GM18858 (cell line): ENCODE data around the gene DERL3.

Experiments used
- ATAC-seq: cut with Tn5 transposase; IDR thresholded peaks from one replicate; pipeline ENCODE4 v1.9.1; 2021; ENCODE audit not compliant: unreplicated experiment

DERL3 gene

DNA sequence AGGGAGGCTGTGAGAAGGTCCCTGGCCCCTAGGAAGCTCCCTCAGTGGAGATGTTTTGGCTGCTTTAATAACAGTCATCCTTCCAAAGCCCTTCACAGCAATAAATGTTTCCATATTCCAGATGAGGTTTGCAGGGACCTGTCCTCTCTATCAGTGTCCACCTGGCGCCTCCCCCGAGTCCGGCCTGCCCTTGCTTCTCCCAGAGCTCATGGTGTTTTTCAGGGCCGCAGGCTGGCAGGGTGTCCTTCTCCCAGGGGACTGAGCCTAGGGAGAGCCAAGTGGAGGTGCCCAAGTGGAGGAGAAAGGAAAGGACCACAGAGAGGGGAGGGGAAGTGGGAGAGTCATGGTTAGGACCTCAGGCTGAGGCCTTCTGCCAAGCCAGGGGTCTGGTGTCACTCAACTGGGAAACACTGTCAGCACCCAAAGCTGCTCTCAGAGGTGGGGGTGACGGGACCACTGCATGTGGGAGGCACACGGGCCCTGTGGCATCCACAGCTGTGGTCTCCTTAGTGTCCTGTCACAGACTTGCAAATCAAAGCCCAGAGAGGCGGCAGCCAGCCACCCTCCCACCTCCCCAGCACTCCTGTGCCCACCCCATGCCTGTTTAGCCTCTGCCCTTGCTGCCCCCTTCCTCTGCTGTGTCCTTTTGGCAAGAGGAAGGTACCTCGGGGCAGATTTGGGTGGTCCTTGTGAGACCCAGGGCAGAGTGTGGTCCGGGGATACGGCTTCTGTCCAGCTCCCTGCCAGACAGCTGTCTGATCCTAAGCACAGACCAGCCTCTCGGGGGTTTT, 6.4 kb downstream of the DERL3 start:
- ATAC-seq, result no peak

DNA sequence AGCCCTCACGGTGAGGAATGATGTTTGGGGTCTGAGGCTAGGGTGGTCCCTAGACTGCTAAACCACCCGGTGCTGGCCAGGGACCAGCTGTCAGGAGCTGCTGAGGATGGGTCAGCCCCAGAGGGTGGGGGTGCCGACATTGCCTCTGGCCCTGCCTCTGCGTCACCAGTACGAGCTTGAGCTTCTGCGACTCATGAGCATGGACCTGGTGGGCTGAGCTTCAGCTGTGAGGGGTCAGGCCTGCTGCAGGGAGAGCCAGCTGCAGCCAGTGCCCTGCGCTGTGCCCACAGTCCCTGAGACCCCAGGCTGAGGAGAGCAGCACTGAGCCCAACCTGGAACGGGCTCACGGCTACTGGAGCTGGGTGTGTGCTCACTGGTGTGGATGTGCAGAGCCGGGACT, 7.0 kb downstream of the DERL3 start:
- no peak for ATAC-seq

DNA sequence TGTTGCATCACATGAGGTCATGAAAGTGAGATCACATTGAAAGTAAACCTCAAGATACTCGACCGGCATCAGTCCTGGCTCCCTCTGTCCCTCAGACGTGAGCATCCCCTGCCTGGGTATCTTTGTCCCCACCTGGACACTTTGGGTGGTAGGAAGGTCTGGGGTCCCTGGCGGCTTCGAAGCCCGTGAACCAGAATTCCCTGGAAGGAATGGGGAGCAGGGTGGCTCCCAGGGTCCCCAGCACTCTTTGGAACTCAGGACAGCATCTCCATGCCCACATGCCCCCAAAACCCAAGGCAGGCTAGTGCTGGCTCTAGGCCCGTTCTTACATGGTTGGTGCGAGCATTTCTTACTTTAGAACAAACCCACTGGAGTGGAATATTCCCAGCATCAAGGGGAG, 7.5 kb downstream of the DERL3 start:
- no peak for ATAC-seq

DNA sequence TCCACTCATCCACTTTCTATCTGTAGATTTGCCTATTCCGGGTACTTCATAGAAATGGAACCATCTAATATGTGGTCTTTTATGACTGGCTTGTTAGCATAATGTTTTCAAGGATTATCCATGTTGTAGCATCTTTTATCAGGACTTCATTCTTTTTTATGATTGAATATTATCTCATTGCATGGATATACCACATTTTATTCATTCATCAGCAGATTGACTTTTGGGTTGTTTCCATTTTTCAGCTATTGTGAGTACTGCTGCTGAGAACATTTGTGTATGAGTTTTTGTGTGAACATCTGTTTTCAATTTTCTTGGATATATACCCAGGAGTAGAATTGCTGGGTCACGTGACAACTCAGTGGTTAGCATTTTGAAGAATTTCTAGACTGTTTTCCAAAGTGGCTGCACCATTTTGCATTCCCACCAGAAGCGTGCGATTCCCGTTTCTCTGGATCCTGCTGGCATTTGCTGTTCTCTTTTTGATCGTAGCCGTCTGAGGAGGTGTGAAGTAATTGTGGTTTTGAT, 8.9 kb downstream of the DERL3 start:
- no peak for ATAC-seq

DNA sequence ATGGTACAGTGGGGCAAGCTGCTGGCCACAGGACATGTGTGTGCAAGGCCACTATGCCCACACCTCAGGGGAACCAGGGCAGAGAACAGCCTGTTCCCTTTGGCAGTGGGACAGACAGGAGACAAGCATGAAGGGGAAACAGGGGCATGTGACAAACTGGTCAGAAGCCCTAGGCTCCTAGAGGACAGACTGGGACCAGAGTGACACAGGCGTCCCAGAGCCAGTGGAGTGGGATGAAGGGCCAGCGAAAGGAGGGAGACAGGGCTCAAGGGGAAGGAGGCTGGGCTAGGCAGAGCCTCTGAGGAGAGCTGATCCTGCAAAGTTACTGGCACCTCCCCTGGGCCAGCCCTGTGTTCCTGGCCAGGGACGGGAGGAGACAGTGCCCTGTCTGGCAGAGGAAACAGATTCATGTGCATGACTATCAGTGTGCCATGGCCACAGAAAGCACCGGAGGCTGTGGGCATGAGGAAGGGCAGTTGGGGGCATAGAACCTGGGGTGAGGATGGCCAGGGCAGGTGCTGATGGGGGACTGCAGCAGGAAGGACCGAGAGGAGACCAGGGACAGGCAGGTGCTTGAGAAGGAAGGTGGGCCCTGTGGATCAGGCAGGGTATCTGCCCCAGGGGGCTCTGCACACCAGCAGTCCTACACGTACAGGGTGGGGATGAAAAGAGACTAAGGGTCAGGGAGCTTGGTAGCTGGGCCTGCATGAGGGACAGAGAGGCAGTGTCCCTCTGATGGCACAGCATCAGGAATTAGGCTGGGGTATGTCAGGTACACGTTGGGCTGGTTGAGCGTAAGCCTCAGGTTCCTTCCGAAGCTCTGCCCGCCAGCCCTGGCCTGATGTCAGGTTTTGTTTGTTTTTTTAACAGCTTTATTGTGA, 9.8 kb downstream of the DERL3 start:
- ATAC-seq, result no peak

DNA sequence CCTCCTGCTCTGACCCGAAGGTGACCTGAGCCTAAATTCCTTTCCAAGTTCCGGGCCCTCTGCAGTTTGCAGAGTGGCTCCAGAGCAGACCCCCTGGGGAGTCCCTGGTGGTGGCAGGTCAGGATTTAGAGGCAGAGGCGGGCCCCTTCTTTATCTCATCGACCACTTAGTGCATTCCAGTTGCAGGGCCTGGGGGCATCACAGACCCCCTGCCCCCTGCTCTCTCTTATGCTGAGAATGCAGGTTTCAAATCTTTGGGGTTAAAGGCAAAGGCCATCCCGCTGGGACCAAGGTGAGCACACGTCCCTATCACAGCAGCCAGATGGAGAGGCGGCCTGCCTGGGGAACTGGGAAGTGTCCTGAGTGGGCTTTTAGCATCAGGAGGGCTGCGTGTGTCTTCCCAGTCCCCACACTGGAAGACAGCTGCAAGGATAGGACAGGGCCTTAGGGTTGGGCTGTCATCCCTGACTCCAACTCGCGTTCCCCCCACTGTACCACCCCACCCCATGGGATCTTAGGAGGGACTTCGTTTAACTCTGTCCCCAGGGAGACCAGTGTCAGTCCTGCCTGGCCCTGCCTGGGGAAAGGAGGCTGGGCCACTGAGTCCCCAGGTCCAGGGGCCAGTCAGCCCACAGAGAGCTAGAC, 11.3 kb downstream of the DERL3 start:
- no peak for ATAC-seq

DNA sequence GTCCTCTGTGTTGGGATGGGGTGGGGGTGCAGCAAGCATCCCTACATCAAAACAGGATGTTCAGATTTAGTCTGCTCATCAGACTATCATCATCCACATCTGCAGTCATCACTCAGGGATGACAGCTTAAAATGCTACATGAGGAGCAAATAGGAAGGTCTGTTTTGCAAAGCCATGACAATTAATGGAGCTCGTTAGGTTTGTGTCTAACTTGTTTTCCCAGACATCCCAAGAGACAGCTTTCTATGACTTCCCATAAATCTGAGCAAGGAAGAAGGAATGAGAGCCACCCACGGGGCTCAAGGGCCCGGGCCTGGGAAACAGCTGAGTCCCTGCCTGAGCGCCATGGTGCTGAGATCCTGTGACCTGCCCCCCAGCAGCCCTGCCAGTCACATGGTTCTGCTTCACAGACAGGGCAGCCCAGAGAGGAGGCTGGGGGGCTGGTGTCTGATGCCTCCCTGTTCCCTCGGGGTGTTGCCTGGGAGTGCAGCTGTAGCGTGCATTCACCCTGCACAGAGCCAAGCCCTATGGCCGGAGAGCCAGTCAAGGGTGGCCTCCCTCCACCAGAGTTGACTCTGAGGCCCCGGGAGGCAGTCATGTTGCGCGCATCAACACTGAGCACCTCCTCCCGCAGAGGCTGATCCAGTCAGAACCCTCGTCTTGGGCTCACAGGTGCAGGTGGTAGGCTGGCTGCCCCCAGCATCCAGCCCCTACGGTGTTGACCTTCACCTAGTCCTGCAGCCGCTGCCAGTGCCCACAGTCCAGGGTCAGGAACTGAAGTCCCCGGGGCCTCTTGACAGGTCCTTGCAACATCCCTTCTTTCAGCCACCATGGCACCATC, 12.1 kb downstream of the DERL3 start:
- no peak for ATAC-seq

DNA sequence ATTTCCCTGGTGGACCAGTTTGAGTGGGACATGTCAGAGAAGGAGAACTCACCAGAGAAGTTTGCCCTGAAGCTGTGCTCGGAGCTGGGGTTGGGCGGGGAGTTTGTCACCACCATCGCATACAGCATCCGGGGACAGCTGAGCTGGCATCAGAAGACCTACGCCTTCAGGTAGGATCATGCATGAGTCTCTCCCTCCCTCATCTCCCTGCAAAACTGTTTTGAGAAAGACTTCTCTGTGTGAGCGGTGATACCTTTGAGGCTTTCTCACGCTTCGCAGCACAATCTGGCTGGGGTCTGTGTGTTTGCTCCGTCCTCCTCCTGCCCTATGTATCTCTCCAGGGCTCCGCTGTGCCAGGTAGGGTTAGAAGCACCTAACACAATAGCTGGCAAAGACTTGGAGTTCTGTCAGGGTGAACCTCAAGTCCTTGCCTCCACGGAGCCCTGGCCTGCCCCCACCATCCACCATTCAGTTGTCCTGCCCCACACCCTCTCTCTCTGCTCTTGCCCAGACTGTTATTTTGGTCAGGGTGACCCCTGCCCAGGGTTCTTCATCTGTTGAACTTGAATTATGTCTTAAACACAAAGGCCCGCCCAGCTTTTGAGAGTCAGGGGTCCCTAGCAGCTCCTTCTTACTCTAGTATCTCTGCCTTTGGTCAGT, 13.4 kb downstream of the DERL3 start:
- ATAC-seq, result no peak

DNA sequence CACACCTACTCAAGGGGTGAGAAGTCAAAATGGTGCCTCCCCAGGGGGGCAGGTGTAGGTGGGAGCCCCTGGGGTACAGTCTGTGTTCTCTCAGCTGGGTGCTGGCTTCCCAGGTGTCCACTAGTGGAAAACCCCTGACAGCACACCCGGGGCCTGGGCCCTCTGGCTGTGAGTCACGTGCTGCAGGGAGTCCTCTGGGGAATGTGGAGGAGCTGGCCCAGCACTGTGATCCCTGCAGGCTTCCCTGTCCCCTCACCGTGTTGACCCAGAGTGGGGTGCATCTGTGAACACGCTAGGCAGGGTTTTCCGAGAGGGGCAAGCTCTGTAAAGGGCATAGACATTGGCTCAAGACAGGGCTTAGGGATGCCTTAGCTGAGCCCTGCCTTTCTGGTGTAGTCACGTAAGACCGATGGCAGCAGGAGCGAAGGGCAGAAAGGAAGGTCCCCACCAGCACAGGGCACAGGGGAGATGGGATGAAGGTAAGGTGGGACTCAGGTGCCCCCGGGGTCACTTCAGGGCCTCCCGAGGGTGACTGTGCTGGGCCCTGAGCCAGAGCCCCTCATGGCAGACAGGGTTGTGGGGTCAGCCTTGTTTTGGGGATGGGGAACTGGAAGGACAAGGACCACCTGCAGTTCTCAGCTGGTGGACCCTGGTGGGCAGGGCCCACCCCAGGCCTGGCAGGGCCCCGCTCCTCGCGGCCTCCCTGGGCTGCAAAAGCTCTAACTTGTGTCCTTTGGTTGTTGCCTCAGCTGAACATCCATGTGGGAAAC, 14.1 kb downstream of the DERL3 start:
- no peak for ATAC-seq

DNA sequence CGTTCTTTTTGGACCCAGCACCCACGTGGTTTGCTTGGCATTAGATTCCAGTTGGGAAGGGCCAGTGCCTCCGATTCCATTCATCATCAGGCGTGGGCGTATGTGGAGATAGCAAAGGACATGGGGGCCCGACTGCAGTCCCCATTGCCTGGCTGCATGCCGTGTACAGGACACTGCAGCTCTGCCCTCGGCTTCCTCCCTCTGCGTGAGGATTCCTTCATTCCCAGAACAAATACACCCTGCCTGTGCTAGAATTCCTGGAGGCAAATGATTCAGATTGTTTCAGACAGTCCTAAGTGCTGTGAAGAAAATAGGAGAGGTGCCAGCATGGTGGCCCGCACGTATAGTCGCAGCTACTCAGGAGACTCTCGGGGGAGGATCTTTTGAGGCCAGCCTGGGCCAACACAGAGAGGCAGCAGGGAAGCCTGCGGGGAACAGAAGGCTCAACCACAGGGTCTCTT, 15.4 kb downstream of the DERL3 start:
- no peak for ATAC-seq

DNA sequence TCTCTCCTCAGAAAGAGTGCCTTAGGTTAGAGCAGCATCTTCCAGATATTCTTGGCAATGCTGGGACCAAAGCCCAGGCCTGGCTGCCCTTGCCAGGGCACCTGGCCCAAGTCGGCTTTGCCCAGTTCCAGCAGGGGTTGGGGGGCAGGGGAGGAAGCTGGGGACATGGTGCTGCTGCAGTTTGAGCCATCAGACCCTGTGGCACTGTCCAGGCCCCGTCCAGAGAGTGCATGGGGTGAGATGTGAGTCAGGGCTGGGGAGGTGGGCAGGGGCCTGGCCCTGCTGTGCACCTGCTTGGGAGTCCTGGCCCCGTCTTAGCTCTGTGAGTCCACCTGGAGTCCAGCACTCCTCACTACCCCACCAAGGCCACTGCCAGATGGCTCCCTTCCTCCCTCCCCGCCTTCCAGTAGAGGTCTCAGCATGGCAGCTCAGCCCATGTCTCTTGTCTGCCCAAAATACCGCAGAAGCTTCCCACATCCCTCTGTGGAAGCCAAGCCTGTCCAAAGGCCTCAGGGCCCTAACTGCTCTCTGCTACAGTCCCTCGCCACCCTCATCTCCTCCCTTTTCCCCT, 16.6 kb downstream of the DERL3 start:
- ATAC-seq, result no peak

DNA sequence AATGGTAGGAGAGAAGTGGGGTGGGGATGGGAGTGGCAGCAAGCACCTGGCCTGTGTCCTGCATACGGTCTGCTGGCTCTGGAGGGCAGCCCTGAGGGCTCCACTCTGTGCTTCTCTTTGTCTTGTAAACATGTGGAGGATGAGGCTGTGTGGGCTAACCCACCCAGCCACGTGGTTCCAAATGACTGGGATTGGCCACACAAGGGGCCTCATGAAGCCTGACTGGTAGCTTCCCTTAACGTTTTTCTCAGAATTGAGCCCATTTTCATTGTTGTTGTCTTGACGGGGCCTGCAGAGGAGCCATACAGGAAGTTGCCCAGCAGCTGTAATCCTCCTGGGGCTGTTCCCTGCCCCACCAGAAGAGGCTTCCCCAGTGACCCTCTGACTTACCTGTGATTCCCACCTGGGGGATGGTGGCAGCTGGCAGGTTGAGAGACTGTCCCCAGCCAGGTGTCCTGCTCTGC, 18.0 kb downstream of the DERL3 start:
- ATAC-seq, result no peak

DNA sequence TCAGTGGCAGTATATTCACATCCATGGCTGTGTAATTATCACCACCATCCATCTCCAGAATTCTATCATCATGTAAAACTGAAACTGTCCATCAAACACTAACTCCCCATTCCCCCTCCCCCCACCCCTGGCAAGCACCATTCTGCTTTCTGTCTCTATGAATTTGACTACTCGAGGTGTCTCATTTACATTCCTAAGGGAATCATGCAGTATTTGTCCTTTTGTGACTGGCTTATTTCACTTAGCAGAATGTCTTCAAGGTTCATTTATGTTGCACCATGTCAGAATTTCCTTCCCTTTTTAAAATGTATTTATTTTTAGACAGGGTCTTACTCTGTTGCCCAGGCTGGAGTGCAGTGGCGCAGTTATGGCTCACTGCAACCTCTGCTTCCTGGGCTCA, 20.3 kb downstream of the DERL3 start:
- no peak for ATAC-seq

DNA sequence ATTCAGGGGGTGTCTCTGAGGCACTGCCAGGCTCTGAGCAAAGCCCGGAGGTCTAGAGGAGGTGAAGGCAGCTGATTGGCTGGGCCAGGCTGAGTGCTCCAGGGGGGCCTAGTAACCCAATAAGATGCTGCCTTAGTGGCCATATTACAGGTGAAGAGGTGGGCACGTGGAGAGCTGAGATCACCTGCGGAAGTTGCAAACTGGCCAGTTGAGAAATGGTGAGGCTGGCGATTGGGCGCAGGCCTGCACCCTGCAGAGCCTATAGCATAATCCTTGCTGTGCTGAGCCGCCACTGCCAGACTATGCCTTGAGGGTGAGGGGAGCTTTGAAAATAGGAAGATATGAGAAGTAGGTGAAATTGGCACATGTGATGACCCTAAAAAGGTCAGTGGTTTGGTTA, 21.7 kb downstream of the DERL3 start:
- ATAC-seq, result no peak

DNA sequence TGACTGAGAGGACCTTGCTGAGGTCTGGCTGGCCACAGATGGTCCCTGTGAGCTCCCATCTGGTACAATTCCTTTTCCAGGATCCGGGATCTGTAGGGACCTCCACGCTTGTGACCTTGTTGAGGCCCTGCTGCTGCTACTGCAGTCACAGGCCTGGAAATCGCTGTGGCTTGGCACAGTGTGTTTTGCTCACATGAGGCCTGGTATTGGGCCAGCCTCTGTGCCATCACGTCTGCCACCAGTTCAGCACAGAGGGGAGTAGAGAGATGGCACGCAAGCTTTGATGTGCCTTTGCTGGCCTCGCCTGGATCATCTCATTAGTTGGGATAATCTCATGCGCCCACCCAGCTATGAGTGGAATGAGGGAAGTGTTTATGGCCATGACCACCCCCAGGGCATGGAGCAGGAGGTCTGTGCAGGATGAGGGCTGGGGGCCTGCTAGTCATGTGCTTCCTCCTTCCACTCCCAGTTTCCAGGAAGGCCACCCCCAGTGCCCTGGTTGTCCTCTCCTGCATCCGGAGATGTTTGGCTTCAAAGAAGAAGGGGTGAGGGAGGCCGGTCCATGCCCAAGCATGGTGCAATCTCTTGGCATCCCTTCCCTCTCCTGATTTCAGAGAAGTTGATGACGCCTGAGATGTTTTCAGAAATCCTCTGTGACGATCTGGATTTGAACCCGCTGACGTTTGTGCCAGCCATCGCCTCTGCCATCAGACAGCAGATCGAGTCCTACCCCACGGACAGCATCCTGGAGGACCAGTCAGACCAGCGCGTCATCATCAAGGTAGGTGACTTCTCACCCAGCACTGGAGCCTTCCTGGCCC, 22.4 kb downstream of the DERL3 start:
- ATAC-seq, result no peak

DNA sequence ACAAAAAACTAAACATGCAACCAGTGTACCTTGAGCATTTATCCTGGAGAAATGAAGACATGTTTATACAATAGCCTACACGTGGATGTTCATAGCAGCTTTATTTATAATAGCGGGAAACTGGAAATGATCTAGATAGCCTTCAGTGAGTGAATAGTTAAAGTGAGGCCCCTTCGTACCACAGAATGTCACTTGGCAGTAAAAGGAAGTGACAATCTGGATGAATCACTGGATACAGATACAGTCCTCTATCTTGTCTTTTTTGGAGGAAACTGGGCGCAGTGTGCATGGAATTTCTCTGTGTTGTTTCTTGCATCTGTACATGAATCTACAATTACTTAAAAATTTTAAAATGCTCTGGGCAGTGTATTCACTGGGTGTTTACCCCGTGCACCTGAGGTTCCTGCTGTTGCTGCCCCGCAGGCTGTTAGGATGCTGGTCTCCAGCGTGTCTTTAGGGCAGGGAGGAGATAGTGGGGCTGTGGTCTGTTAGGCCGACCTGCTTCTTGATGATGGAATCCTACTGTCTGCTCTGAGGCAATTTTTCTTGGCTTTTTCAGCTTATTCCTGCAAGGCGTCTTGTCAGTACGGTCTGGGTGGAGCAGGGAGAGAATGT, 23.2 kb downstream of the DERL3 start:
- no peak for ATAC-seq

DNA sequence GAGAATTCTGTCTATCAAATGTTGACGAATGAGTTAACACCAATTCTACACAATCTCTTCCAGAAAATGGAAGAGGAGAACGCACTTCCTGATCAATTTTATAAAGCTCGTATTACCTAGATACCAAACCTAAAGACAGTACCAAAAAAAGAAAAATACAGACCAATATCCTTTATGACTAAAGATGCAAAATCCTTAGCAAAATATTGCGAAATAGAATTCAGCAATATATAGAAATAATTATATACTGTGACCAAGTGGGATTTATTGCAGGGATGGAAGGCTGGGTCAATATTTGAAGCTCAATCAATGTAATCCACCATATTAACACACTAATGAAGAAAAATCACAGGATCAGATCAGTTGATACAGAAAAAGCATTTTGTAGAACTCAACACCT, 26.4 kb downstream of the DERL3 start:
- ATAC-seq, result no peak

DNA sequence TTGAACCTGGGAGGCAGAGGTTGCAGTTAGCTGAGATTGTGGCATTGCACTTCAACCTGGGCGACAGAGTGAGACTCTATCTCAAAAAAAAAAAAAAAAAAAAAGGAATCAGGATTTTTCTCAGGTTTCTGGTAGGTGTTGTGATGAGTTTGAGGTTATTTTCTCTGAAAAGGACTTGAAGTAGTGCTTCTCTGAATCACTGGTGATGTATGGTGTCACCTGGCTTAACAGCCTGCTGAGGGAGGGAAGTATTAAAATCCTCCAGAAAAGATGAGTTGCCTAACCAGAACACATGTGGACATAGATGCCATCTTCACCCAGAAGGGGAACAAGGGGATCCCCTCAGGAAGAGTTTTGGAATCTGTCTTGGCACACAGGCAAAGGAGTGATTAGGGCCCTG, 32.0 kb downstream of the DERL3 start:
- ATAC-seq, result no peak
